ENCODE measurements around the gene TEX35. TPM values are rescaled to one million over a fixed set of nuclear protein-coding genes. Genes with fewer than 3 reads are reported as not detected.

Gene TEX35
- total RNA-seq, 4 donors from 2014 or later: not detected

DNA sequence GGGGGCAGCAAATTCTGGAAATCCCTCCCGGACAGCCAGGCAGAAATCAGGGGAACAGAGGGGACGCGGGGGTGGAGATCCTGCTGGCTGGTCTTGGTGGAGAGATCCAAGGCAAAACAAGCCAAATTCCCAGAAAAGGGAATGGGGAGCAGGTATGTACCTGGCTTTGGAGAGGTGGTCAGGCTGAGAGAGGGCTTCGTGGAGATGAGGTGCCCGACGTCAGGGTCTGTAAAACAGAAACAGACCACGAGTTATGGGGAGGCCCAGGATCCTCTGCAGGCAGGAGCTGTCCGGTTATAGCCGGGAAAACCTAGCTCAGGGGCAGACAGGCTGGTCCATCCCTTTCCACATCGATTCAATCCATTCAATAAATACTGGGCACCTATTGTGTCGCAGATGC lies 20.6 kb upstream of the TEX35 start:
- H3K4me1 ChIP-seq: no peaks in the 10 kb centered on the region
- H3K36me3 ChIP-seq: no peaks in the 10 kb centered on the region
- no peak for ATAC-seq
- no peak overlapping the region for H3K27ac ChIP-seq
- H3K9me3 ChIP-seq: no peaks in the 10 kb centered on the region
- TF ChIP-seq POLR2AphosphoS5 (IDR thresholded peaks at IDR 0.05): no peak
- TF ChIP-seq POLR2A (IDR thresholded peaks at IDR 0.05): no peak
- no peak for TF ChIP-seq EP300 (IDR thresholded peaks at IDR 0.05)
- TF ChIP-seq, protein P1, sequence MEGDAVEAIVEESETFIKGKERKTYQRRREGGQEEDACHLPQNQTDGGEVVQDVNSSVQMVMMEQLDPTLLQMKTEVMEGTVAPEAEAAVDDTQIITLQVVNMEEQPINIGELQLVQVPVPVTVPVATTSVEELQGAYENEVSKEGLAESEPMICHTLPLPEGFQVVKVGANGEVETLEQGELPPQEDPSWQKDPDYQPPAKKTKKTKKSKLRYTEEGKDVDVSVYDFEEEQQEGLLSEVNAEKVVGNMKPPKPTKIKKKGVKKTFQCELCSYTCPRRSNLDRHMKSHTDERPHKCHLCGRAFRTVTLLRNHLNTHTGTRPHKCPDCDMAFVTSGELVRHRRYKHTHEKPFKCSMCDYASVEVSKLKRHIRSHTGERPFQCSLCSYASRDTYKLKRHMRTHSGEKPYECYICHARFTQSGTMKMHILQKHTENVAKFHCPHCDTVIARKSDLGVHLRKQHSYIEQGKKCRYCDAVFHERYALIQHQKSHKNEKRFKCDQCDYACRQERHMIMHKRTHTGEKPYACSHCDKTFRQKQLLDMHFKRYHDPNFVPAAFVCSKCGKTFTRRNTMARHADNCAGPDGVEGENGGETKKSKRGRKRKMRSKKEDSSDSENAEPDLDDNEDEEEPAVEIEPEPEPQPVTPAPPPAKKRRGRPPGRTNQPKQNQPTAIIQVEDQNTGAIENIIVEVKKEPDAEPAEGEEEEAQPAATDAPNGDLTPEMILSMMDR (IDR thresholded peaks at IDR 0.05): no peak
- 84 to 90% methylated on average over 9 to 11 of the region's 11 CpGs for WGBS, 2 donors (ENCODE audit: low coverage in 1 of 2)
- peaks cover 9% of the 10 kb centered on the region for H3K27me3 ChIP-seq
- H3K4me3 ChIP-seq: no peak overlapping the region

DNA sequence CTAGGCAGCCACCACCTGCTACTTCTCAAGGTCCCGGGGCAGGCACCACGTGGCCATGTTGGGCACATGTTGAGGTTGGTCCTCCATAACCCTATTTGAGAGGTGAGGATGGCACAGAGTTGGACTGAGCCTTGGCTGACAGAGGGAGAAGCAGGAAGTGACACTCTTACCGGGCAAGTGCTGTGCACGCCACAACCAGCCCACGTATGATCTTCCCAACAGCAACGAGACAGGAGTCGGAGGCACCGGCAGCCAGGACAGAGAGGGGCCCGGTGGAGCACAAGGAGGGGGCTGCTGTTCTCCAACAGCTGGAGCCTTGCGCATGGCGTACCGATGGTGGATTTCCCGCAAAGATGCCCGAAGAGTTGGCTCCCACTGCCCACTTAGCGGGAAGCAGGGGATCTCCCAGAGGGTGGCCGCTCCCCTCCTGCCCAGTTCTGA lies 19.6 kb upstream of the TEX35 start:
- no peak overlapping the region for H3K27ac ChIP-seq
- H3K4me1 ChIP-seq: no peaks in the 10 kb centered on the region
- H3K9me3 ChIP-seq: no peaks in the 10 kb centered on the region
- 94 to 100% methylated on average over 4 to 11 of the region's 16 CpGs for WGBS, 2 donors (ENCODE audit: low coverage in 1 of 2)
- H3K36me3 ChIP-seq: no peaks in the 10 kb centered on the region
- H3K27me3 ChIP-seq: no peaks in the 10 kb centered on the region
- ATAC-seq: no peak
- TF ChIP-seq, protein P1 (IDR thresholded peaks at IDR 0.05): no peak
- TF ChIP-seq EP300 (IDR thresholded peaks at IDR 0.05) (no peak), POLR2AphosphoS5 (IDR thresholded peaks at IDR 0.05) (no peak), POLR2A (IDR thresholded peaks at IDR 0.05) (no peak)
- no peak overlapping the region for H3K4me3 ChIP-seq

DNA sequence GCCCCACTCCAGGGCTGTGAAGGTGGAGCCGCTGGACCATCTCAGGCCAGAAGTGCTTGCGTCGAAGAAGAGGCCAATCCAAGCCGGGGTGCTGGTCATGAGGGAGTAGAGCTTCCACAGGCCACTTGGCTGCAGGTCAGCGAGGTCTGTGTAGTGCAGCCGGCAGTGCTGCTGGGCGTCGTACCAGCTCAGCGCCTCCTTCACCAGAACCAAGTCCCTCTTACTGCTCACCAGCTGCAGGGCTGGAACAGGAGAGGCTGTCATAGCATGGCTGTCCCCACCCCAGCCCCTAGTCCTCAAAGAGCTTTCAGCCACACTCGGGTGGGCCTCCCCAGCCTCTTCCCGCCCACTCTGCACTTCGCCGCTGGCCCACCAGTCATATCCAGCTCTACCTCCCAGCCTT lies 18.3 kb upstream of the TEX35 start:
- TF ChIP-seq POLR2AphosphoS5 (IDR thresholded peaks at IDR 0.05) (no peak), EP300 (IDR thresholded peaks at IDR 0.05) (no peak), POLR2A (IDR thresholded peaks at IDR 0.05) (no peak)
- TF ChIP-seq, protein P1 (IDR thresholded peaks at IDR 0.05): no peak
- H3K4me1 ChIP-seq: no peaks in the 10 kb centered on the region
- H3K27ac ChIP-seq: no peak overlapping the region
- H3K9me3 ChIP-seq: no peaks in the 10 kb centered on the region
- WGBS, 2 donors (ENCODE audit: low coverage in 1 of 2): 80 to 98% methylated on average over 1 to 7 of the region's 13 CpGs
- no peaks in the 10 kb centered on the region for H3K27me3 ChIP-seq
- no peak overlapping the region for H3K4me3 ChIP-seq
- H3K36me3 ChIP-seq: no peaks in the 10 kb centered on the region
- no peak for ATAC-seq

- no peaks in the 10 kb centered on the region for H3K9me3 ChIP-seq
- WGBS, 2 donors (ENCODE audit: low coverage in 1 of 2): 100% methylated on average over 1 of the region's 1 CpG; no CpG with 5 or more reads in 1 of the 2 donors
- H3K27me3 ChIP-seq: no peaks in the 10 kb centered on the region
- no peaks in the 10 kb centered on the region for H3K36me3 ChIP-seq
- TF ChIP-seq POLR2A (IDR thresholded peaks at IDR 0.05) (no peak), EP300 (IDR thresholded peaks at IDR 0.05) (no peak), POLR2AphosphoS5 (IDR thresholded peaks at IDR 0.05) (no peak)
- TF ChIP-seq, protein P1 (IDR thresholded peaks at IDR 0.05): no peak
- no peak overlapping the region for H3K4me3 ChIP-seq
- no peak for ATAC-seq
- H3K27ac ChIP-seq: no peak overlapping the region
- no peaks in the 10 kb centered on the region for H3K4me1 ChIP-seq
These were observed 17.8 kb upstream of the TEX35 start for GRCh38 chr1:178495158-178495557.

- 63 to 87% methylated on average over 1 to 9 of the region's 16 CpGs for WGBS, 2 donors (ENCODE audit: low coverage in 1 of 2)
These were observed 17.0 kb upstream of the TEX35 start for GRCh38 chr1:178495741-178496409.

More at GRCh38 chr1:178495741-178496409, 17.0 kb upstream of the TEX35 start:
- Histone ChIP-seq H3K27ac (no peak overlapping the region), H3K36me3 (no peaks in the 10 kb centered on the region), H3K4me1 (no peaks in the 10 kb centered on the region), H3K9me3 (no peaks in the 10 kb centered on the region), H3K4me3 (no peak overlapping the region), H3K27me3 (no peaks in the 10 kb centered on the region)
- TF ChIP-seq POLR2A (IDR thresholded peaks at IDR 0.05) (no peak), EP300 (IDR thresholded peaks at IDR 0.05) (no peak), POLR2AphosphoS5 (IDR thresholded peaks at IDR 0.05) (no peak)
- TF ChIP-seq, protein P1 (IDR thresholded peaks at IDR 0.05): no peak
- no peak for ATAC-seq
